Muscle of leg (tissue), 16 donors: ENCODE data around the gene RNMT. TPM values are rescaled to one million over a fixed set of nuclear protein-coding genes. Genes with fewer than 3 reads are reported as not detected.
"Not testable (repeated sequence)": the region's sequence is repeated elsewhere in the genome, so short reads cannot be mapped to it uniquely, and the experiment has no call there.

ENCODE experiments used
- DNase-seq: peaks from one replicate; pipeline ENCODE4 v3.0.0; 2013
- H3K27ac ChIP-seq: one replicate; pipeline ENCODE4 v1.5.1; 2013; ENCODE audit warnings: mild to moderate bottlenecking, low read length, control low read depth
- H3K27me3 ChIP-seq: one replicate; pipeline ENCODE4 v1.6.1; 2013; ENCODE audit warnings: low read length; ENCODE audit not compliant: control insufficient read depth, insufficient read depth
- H3K36me3 ChIP-seq: one replicate; pipeline ENCODE4 v1.6.1; 2013; ENCODE audit warnings: low read length; ENCODE audit not compliant: control insufficient read depth, insufficient read depth
- H3K4me1 ChIP-seq: one replicate; pipeline ENCODE4 v1.6.1; 2013; ENCODE audit warnings: low read length; ENCODE audit not compliant: control insufficient read depth, insufficient read depth
- H3K4me3 ChIP-seq: one replicate; pipeline ENCODE4 v1.5.1; 2013; ENCODE audit warnings: low read length, control low read depth
- H3K9me3 ChIP-seq: replicated peaks from 2 replicates; pipeline ENCODE4 v1.6.1; 2013; ENCODE audit warnings: low read depth, low read length; ENCODE audit not compliant: control insufficient read depth
- WGBS: methylation state at CpG from one replicate; pipeline ENCODE4 v1.1.5; 2013; ENCODE audit warnings: missing lambda C conversion rate; ENCODE audit not compliant: insufficient coverage; 5-methylcytosine and 5-hydroxymethylcytosine counted together
- long read RNA-seq, 11 donors: transcript quantifications; one replicate each; lab custom pipeline, GENCODE V29; 2026
- polyA plus RNA-seq, 8 donors: library from polyadenylated mRNA; unstranded; fragments of 120-200 nt; gene quantifications; one replicate each; pipeline versions ENCODE4 v1.2.1 to v1.2.3, GENCODE V29; 2013; ENCODE audit warnings: inconsistent platforms in 1 of 8, low replicate concordance in 1 of 8; ENCODE audit not compliant: insufficient read length in 8 of 8, insufficient read depth in 1 of 8
- total RNA-seq: library from RNA; stranded (reverse); fragments of 120-200 nt; gene quantifications from one replicate; pipeline ENCODE4 v1.2.4, GENCODE V29; 2013

Gene RNMT
- total RNA-seq (31.4 TPM), polyA plus RNA-seq (10 to 100 TPM; 30.4 to 41.8 (median 33.5) TPM)
- long read RNA-seq, donor 1, partial matches to known transcripts, result 0 of 2 reads
- long read RNA-seq, donor 1, other reads (novel, unspliced or antisense), result 0 of 2 reads
- long read RNA-seq, donor 2, result 0 reads
- long read RNA-seq, donor 3, full-length matches to known transcripts, result 3 of 3 reads
- long read RNA-seq, donor 3, partial matches to known transcripts, result 0 of 3 reads
- long read RNA-seq, donor 3, other reads (novel, unspliced or antisense), result 0 of 3 reads
- long read RNA-seq, donor 4, full-length matches to known transcripts, result 5 of 5 reads
- long read RNA-seq, donor 4, partial matches to known transcripts, result 0 of 5 reads
- long read RNA-seq, donor 4, other reads (novel, unspliced or antisense), result 0 of 5 reads
- long read RNA-seq, donor 5, full-length matches to known transcripts, result 8 of 16 reads
- long read RNA-seq, donor 5, partial matches to known transcripts, result 8 of 16 reads
- long read RNA-seq, donor 5, other reads (novel, unspliced or antisense), result 0 of 16 reads
- long read RNA-seq, donor 6, full-length matches to known transcripts, result 6 of 12 reads
- long read RNA-seq, donor 6, partial matches to known transcripts, result 6 of 12 reads
- long read RNA-seq, donor 6, other reads (novel, unspliced or antisense), result 0 of 12 reads
- long read RNA-seq, donor 7, full-length matches to known transcripts, result 6 of 14 reads
- long read RNA-seq, donor 7, partial matches to known transcripts, result 8 of 14 reads
- long read RNA-seq, donor 7, other reads (novel, unspliced or antisense), result 0 of 14 reads
- long read RNA-seq, donor 8, partial matches to known transcripts, result 0 of 1 reads
- long read RNA-seq, donor 8, other reads (novel, unspliced or antisense), result 0 of 1 reads
- long read RNA-seq, donor 9, full-length matches to known transcripts, result 2 of 10 reads
- long read RNA-seq, donor 9, partial matches to known transcripts, result 8 of 10 reads
- long read RNA-seq, donor 9, other reads (novel, unspliced or antisense), result 0 of 10 reads
- long read RNA-seq, donor 10, full-length matches to known transcripts, result 9 of 27 reads
- long read RNA-seq, donor 10, partial matches to known transcripts, result 18 of 27 reads
- long read RNA-seq, donor 10, other reads (novel, unspliced or antisense), result 0 of 27 reads
- long read RNA-seq, donor 11, full-length matches to known transcripts, result 5 of 13 reads
- long read RNA-seq, donor 11, partial matches to known transcripts, result 8 of 13 reads
- long read RNA-seq, donor 11, other reads (novel, unspliced or antisense), result 0 of 13 reads

DNA sequence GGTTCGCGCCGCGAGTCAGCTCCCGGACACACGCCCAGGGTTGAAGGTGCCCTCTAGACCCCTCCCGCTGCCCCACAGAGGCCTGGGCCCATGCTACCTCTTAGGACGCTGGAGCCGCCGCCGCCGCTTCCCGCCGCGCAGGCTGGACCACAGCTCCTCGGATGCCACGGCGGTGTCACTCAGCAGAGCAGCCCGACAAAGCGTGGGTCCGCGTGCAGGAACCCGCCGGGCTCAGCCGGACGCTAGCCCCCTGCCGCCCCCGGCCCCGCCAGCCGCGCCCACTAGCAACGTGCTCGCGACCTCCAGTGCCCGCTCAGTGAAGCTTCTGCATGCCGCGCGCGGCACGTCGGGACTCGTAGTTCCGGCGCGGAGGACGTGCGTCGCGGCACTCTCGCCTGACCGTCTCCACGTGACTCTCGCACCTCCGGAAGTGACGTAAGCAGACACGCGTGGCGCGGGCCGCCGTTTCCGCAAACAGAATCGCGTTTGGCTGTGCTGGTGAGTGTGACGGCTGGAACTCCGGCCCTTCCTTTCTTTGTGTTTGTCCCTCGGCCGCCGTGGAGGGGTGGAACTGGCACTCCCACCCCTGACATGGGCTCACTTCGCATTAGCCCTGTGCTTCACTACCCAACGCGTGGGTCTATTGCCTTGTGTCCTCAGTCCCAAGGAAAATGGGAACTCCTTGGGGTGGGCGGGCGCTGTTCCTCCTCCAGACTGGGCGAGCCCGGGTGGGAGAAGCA is at the start of gene RNMT, which contains the start of gene FAM210A:
RNMT (plus strand) TSS at position 442 of the 740 bp plus-strand sequence. CDS start 4,845 bp downstream, outside the sequence.
FAM210A (minus strand) TSS at position 327 of the 740 bp plus-strand sequence. CDS start 44,481 bp downstream, outside the sequence.
- Histone ChIP-seq H3K4me3 (peak within 1 kb of the TSS; percentile 91), H3K4me1 (peaks cover 6% of the 10 kb centered on the region), H3K27ac (peak within 1 kb of the TSS; percentile 97), H3K9me3 (no peaks in the 10 kb centered on the region), H3K27me3 (no peaks in the 10 kb centered on the region), H3K36me3 (peaks cover 3% of the 10 kb centered on the region)
- under 1% methylated on average over 75 of the region's 76 CpGs for WGBS
- DNase-seq, result peak; percentile 99

GRCh38 chr18:13677350-13677749 is 49.1 kb upstream of the RNMT start:
- 98% methylated on average over 8 of the region's 13 CpGs for WGBS
- not testable (repeated sequence) for H3K27me3 ChIP-seq, H3K4me1 ChIP-seq, H3K36me3 ChIP-seq, H3K4me3 ChIP-seq, H3K27ac ChIP-seq, H3K9me3 ChIP-seq, DNase-seq

DNA sequence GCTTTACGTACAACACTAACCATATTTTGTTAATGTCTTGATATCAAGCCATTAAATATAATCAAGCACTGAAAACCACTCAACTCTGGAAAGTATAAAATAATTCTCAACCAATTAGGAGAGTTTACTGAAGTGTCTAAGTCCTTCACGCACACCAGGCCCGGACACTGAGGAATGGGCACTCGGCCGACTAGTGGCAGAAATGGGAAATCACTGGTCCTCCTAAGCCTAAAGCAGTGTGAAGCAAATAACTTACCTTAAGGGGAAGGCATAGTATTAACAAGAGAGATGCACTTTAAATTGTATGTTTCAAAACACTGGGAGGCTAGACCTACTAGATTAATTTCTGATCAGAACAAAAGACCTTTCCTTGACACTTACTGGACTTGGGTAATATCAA is 45.9 kb upstream of the RNMT start:
- Histone ChIP-seq H3K36me3 (peaks cover 3% of the 10 kb centered on the region), H3K4me3 (no peak overlapping the region), H3K27ac (no peak overlapping the region), H3K9me3 (no peaks in the 10 kb centered on the region), H3K4me1 (no peaks in the 10 kb centered on the region), H3K27me3 (no peaks in the 10 kb centered on the region)
- DNase-seq, result no peak
- 56% methylated on average over 3 of the region's 5 CpGs for WGBS

DNA sequence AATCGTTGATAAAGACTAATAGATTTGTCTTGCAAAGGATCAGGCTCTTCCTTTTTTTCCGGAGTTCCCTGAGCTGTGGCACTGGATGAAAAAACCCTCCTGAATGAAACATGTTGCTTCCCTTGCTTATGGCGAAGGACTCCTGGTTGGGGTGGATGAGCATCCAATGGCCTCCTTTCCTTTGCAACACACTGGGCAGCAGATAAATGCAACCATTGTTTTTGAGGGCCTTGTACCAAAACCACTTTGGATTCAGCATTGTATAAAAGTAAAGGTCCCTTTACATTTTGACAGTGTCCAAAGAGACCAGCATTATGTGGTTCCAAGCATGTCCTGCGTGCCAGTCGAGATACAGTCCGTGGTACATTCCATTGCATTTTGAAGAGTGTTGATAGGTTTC is 44.8 kb upstream of the RNMT start:
- WGBS, result 100% methylated on average over 1 of the region's 6 CpGs
- no peaks in the 10 kb centered on the region for H3K9me3 ChIP-seq
- H3K4me1 ChIP-seq, result no peaks in the 10 kb centered on the region
- H3K36me3 ChIP-seq, result peaks cover 3% of the 10 kb centered on the region
- DNase-seq, result no peak
- no peak overlapping the region for H3K4me3 ChIP-seq
- H3K27me3 ChIP-seq, result no peaks in the 10 kb centered on the region
- no peak overlapping the region for H3K27ac ChIP-seq

- no CpG with 5 or more reads among the region's 4 CpGs for WGBS
- no peak overlapping the region for H3K27ac ChIP-seq
- no peaks in the 10 kb centered on the region for H3K4me1 ChIP-seq
- H3K27me3 ChIP-seq, result no peaks in the 10 kb centered on the region
- no peak overlapping the region for H3K4me3 ChIP-seq
- H3K36me3 ChIP-seq, result peaks cover 3% of the 10 kb centered on the region
- H3K9me3 ChIP-seq, result no peaks in the 10 kb centered on the region
- no peak for DNase-seq
Measured at GRCh38 chr18:13684546-13684945, 41.9 kb upstream of the RNMT start.

DNA sequence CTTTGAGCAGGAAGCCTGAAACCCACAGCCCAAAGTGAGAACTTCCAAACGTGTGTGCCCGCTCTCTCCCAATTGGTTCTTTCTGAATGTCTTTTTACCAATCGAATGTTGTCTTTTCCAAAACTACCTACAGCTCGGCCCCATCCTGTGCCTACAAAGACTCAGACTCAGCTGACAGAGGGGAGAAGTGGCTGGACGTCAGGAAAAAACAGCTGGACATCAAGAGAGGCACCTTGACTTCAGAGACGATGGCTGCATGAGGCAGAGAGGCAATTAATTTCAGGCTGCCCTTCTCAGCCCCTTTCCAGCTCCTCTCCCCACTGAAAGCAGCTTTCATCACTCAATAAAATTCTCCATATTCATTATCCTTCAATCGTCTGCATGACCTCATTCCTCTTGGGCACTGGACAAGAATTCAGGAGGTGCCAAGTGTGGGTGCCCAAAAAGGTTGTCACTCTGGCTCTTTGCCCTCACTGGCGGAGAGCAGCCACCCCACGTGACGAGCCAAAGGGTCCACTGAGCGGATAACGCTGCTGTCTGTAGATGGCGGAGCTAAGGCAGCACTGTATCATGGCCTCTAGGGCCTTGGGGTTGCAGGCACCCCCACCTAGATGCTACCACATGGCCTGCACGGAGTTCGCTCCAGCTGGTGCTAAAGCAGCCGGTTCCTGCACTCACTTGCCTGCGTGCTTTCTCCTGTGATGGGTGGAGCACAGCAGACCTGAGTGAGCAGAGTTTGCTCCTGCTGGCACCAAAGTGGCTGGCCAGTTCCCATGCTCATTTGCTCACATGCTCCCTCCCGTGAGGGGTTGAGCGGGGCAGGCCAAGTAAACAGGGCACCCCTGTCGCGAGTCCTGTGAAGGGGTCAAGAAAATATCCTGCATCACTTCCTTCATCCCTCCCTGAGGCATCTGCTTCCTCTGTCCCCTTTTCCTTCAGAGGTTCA is 38.0 kb upstream of the RNMT start:
- no peak overlapping the region for H3K27ac ChIP-seq
- no peaks in the 10 kb centered on the region for H3K36me3 ChIP-seq
- H3K4me3 ChIP-seq, result no peak overlapping the region
- DNase-seq, result no peak
- WGBS, result 86% methylated on average over 12 of the region's 21 CpGs
- H3K9me3 ChIP-seq, result peaks cover 4% of the 10 kb centered on the region
- no peaks in the 10 kb centered on the region for H3K27me3 ChIP-seq
- H3K4me1 ChIP-seq, result no peaks in the 10 kb centered on the region

- not testable (repeated sequence) for H3K4me3 ChIP-seq, H3K9me3 ChIP-seq, H3K27ac ChIP-seq, DNase-seq, H3K36me3 ChIP-seq, H3K27me3 ChIP-seq, H3K4me1 ChIP-seq
- WGBS, result 95% methylated on average over 7 of the region's 9 CpGs
Measured at GRCh38 chr18:13690060-13690459, 36.4 kb upstream of the RNMT start.

DNA sequence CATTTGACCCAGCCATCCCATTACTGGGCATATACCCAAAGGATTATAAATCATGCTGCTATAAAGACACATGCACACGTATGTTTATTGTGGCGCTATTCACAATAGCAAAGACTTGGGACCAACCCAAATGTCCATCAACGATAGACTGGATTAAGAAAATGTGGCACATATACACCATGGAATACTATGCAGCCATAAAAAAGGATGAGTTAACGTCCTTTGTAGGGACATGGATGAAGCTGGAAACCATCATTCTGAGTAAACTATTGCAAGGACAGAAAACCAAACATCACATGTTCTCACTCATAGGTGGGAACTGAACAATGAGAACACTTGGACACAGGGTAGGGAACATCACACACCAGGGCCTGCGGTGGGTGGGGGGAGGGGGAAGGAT is 31.1 kb upstream of the RNMT start:
- not testable (repeated sequence) for H3K27me3 ChIP-seq, DNase-seq, H3K27ac ChIP-seq, H3K36me3 ChIP-seq, H3K4me3 ChIP-seq, H3K4me1 ChIP-seq
- WGBS, result no CpG with 5 or more reads among the region's 5 CpGs
- peaks cover 23% of the 10 kb centered on the region for H3K9me3 ChIP-seq
